IPS-18a (cell line): ENCODE measurements around the gene NOTCH1.
"Not testable (repeated sequence)": the region's sequence is repeated elsewhere in the genome, so short reads cannot be mapped to it uniquely, and the experiment has no call there.

Experiments
- H3K27ac ChIP-seq: one replicate; pipeline ENCODE4 v1.5.1; 2013; ENCODE audit warnings: low read length
- H3K27me3 ChIP-seq: one replicate; pipeline ENCODE4 v1.6.1; 2013; ENCODE audit warnings: mild to moderate bottlenecking, low read length; ENCODE audit not compliant: control insufficient read depth, insufficient read depth
- H3K36me3 ChIP-seq: one replicate; pipeline ENCODE4 v1.6.1; 2013; ENCODE audit warnings: low read depth, low read length; ENCODE audit not compliant: control insufficient read depth
- H3K4me1 ChIP-seq: one replicate; pipeline ENCODE4 v1.6.1; 2013; ENCODE audit warnings: low read depth, low read length; ENCODE audit not compliant: control insufficient read depth
- H3K4me3 ChIP-seq: one replicate; pipeline ENCODE4 v1.5.1; 2013; ENCODE audit warnings: low read length
- H3K9ac ChIP-seq: one replicate; pipeline ENCODE4 v1.6.1; 2013; ENCODE audit warnings: mild to moderate bottlenecking, low read length, moderate library complexity
- H3K9me3 ChIP-seq: one replicate; pipeline ENCODE4 v1.6.1; 2013; ENCODE audit warnings: low read depth, low read length; ENCODE audit not compliant: control insufficient read depth

The NOTCH1 gene

DNA sequence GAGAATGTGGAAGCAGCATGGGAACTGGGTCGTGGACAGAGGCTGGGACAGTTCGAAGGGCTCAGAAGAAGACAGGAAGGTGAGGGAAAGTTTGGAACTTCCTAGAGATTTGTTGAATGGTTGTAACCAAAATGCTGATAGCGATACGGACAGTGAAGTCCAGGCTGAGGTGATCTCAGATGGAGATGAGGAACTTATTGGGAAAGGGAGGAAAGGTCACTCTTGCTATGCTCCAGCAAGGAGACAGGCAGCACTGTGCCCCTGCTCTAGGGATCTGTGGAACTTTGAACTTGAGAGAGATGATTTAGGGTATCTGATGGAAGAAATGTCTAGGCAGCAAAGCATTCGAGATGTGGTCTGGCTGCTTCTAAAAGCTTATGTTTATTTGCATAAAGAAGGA is 13.0 kb upstream of the NOTCH1 start:
- H3K9me3 ChIP-seq, H3K4me3 ChIP-seq, H3K27ac ChIP-seq, H3K9ac ChIP-seq, H3K27me3 ChIP-seq, H3K36me3 ChIP-seq, H3K4me1 ChIP-seq: not testable (repeated sequence)

DNA sequence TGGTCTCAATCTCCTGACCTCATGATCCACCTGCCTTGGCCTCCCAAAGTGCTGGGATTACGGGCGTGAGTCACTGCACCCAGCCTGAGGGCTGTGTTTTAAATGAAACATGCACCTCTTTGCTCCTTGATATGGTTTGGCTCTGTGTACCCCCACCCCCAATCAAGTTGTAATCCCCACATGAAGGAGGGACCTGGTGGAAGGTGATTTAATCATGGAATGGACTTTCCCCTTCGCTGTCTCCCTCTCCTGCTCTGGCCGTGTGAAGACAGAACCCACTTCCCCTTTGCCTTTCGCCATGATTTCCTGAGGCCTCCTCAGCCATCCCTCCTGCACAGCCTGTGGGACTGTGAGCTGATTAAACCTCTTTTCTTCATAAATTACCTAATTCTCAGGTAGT is 12.5 kb upstream of the NOTCH1 start:
- H3K4me1 ChIP-seq: no peaks in the 10 kb centered on the region
- H3K27me3 ChIP-seq: peaks cover 9% of the 10 kb centered on the region
- H3K27ac ChIP-seq: no peak overlapping the region
- H3K4me3 ChIP-seq: no peak overlapping the region
- peaks cover 6% of the 10 kb centered on the region for H3K9me3 ChIP-seq
- no peaks in the 10 kb centered on the region for H3K36me3 ChIP-seq
- no peak overlapping the region for H3K9ac ChIP-seq

DNA sequence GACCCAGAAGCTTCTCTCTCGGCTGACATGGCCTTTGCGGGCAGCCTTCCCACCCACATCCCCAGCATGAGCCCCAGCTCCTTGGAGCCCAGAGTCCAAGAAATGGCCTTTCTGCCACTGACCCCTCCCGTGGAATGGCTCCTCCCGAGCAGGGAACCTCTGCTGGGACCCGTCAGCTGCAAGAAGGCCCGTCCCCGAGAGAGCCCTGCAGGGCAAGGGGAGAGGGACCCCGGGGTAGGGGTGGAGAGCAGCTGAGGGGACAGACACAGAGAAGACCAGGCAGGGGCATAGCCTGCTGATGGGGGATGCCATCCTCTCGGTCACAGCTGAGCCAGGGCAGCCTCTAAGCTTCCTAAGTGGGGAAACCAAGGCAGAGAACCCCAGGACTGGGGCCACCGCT is 11.2 kb upstream of the NOTCH1 start:
- no peak overlapping the region for H3K9ac ChIP-seq
- H3K27ac ChIP-seq: no peak overlapping the region
- peaks cover 5% of the 10 kb centered on the region for H3K27me3 ChIP-seq
- H3K4me1 ChIP-seq: no peaks in the 10 kb centered on the region
- no peak overlapping the region for H3K4me3 ChIP-seq
- H3K36me3 ChIP-seq: no peaks in the 10 kb centered on the region
- H3K9me3 ChIP-seq: peaks cover 6% of the 10 kb centered on the region

DNA sequence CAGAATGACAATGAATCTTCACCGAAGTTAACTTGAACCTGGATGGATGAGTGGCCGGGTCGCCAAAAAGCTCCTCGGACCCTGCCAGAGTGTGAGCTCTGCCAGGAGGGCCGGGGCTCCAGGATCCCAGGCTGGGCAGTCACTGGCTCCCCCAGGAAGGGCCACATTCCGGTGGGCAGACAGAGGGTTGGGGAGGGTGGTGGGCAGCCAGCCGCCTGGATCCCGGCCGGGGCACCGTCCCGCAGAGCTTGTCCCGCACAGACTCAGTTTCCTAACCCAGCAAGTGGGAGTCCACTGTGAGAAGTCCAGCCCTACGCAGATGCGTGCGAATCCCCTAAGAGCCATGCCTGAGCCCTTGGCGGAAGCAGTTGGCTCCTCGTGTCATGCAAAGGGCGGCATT is 10.3 kb upstream of the NOTCH1 start:
- Histone ChIP-seq H3K4me1 (peaks cover 6% of the 10 kb centered on the region), H3K4me3 (no peak overlapping the region), H3K9me3 (peaks cover 6% of the 10 kb centered on the region), H3K36me3 (no peaks in the 10 kb centered on the region), H3K9ac (no peak overlapping the region), H3K27ac (no peak overlapping the region), H3K27me3 (peaks cover 5% of the 10 kb centered on the region)

DNA sequence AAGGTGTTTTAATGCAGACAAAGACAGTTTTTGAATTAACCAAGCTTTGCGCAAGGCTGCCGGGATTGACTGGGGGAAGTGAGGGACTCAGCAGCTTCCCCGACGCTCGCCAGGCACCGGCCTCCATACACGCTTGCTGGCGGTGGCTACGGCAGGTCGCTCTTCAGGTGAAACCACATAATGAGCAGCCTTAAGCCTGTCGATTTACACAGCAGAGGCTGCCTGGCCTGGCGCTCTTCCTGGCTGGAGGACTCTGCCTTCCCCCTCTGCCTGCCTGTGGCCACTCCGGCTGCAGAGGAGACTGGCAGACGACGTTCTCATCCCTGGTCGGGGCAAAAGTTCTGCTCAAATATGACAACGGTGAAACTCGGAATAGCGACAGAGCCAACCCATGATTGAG is 9.0 kb upstream of the NOTCH1 start:
- Histone ChIP-seq H3K9me3 (peaks cover 6% of the 10 kb centered on the region), H3K9ac (no peak overlapping the region), H3K27ac (no peak overlapping the region), H3K36me3 (no peaks in the 10 kb centered on the region), H3K4me1 (peaks cover 15% of the 10 kb centered on the region), H3K27me3 (peaks cover 5% of the 10 kb centered on the region), H3K4me3 (no peak overlapping the region)

GRCh38 chr9:136553581-136553980 is 7.7 kb upstream of the NOTCH1 start:
- Histone ChIP-seq H3K9ac (no peak overlapping the region), H3K9me3 (no peaks in the 10 kb centered on the region), H3K4me3 (no peak overlapping the region), H3K4me1 (peaks cover 17% of the 10 kb centered on the region), H3K27me3 (peaks cover 1% of the 10 kb centered on the region), H3K27ac (no peak overlapping the region), H3K36me3 (no peaks in the 10 kb centered on the region)

DNA sequence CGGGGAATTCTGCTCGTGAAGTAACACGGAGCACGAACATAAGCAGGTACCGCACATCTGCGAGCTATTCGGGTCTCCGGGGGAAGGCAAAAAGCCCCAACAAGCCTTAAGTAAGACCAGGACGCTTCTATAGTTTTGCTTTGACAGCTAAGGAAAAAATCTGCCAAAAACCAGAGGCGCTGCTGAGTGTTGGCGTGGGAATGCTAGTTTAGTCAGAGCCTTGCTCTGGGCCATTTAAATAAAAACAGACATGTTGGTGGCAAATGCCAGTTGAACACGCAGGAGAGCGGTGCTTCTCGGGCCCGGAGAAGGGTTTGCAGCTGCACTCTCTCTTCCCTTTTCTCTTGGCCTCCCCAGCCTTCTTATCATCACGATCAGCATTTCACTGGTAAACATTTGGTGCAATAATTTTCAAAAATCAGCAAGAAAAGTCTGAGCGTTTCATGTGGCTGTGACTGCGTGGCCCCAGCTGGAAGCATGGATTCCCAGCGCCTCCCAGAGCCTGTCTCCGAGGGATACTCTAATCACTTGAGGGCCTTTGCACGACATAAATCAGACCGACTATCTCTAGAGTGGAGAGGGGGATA is 6.4 kb upstream of the NOTCH1 start:
- Histone ChIP-seq H3K4me3 (no peak overlapping the region), H3K36me3 (no peaks in the 10 kb centered on the region), H3K4me1 (peaks cover 23% of the 10 kb centered on the region), H3K9ac (no peak overlapping the region), H3K27me3 (no peaks in the 10 kb centered on the region), H3K27ac (no peak overlapping the region), H3K9me3 (no peaks in the 10 kb centered on the region)

DNA sequence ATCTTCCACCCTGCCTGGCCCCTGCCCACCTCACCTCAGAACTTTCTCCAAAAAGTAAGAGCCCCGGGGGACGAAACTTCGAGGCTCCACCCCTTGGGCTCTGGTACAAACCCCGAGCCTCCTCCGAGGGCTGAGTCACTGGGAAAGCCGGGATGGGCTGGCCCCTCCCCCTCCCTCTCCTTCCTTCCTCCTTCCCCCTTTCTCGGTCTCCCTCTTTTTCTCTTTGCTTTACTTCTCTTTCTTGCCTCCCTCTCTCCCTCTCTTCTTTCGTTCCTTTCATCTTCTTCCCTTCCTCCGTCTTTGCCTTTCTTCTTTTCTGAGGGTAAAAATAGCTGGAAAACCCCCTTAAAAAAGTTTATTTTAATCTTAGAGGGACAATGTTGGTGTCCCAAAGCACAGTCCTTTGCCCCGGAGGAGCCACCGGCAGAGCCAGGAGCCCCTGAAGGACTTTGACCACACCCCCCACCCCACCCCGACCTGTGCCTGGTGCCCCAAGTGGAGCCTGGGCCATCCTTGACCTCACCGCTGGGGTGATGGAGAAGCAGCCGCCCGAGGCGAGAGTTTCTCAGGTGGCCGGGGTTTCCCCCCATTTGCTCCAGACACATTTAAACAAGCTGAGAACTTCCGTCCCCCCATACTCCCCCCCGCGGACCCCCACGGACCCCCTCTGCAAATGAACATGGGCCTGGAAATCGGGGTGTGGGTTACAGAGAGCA is 5.7 kb upstream of the NOTCH1 start:
- H3K36me3 ChIP-seq: no peaks in the 10 kb centered on the region
- no peaks in the 10 kb centered on the region for H3K27me3 ChIP-seq
- H3K4me3 ChIP-seq: peak overlapping the region; percentile 16
- no peak overlapping the region for H3K9ac ChIP-seq
- peaks cover 29% of the 10 kb centered on the region for H3K4me1 ChIP-seq
- H3K27ac ChIP-seq: no peak overlapping the region
- no peaks in the 10 kb centered on the region for H3K9me3 ChIP-seq

GRCh38 chr9:136550439-136551289 is 4.8 kb upstream of the NOTCH1 start:
- no peaks in the 10 kb centered on the region for H3K27me3 ChIP-seq
- no peak overlapping the region for H3K4me3 ChIP-seq
- H3K9me3 ChIP-seq: no peaks in the 10 kb centered on the region
- no peaks in the 10 kb centered on the region for H3K36me3 ChIP-seq
- no peak overlapping the region for H3K9ac ChIP-seq
- H3K27ac ChIP-seq: no peak overlapping the region
- H3K4me1 ChIP-seq: peaks cover 29% of the 10 kb centered on the region

- H3K36me3 ChIP-seq: no peaks in the 10 kb centered on the region
- H3K4me1 ChIP-seq: peaks cover 29% of the 10 kb centered on the region
- H3K9me3 ChIP-seq: no peaks in the 10 kb centered on the region
- H3K9ac ChIP-seq: no peak overlapping the region
- no peaks in the 10 kb centered on the region for H3K27me3 ChIP-seq
- no peak overlapping the region for H3K27ac ChIP-seq
- H3K4me3 ChIP-seq: no peak overlapping the region
These were observed 3.4 kb upstream of the NOTCH1 start for GRCh38 chr9:136549010-136549980.
